ENCODE results near the gene MYBPC1. TPM values are rescaled to one million over a fixed set of nuclear protein-coding genes. Genes with fewer than 3 reads are reported as not detected.

The MYBPC1 gene
- total RNA-seq, 1 experiment from 2014 or later, result not detected

DNA sequence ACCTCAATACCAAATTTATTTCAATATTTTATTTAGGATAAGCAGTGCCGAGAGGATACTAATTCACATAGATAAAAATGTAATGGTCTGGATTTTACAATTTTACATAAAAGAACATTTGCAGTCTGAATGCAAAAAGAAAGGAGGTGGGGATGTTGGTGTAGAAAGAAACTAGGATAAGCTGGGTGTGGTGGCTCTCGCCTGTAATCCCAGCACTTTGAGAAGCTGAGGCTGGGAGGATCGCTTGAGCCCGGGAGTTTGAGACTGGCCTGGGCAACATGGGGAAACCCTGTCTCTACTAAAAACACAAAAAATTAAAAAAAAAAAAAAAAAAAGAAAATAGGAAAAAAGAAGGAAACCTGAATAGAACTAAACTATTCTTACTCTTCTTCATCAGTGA, 127.6 kb downstream of the MYBPC1 start:
- no peaks in the 10 kb centered on the region for H3K9me2 ChIP-seq (ENCODE audit: insufficient read depth)
- no peak overlapping the region for H3K4me2 ChIP-seq
- CTCF ChIA-PET, result no interaction called here
- no peaks in the 10 kb centered on the region for H3K79me2 ChIP-seq (ENCODE audit: low read depth)
- POLR2A ChIA-PET (ENCODE audit: unreplicated experiment), result no interaction called here
- BruUV-seq (replicated peaks), result no TSS peak
- H3K9me3 ChIP-seq (ENCODE audit: insufficient read depth, low read depth), result no peaks in the 10 kb centered on the region
- no peak for DNase-seq
- no peaks in the 10 kb centered on the region for H3K27me3 ChIP-seq (ENCODE audit: insufficient read depth, low read depth)
- no peaks in the 10 kb centered on the region for H3K36me3 ChIP-seq (ENCODE audit: low read depth)
- no peak overlapping the region for H3K27ac ChIP-seq
- H3F3A ChIP-seq (ENCODE audit: insufficient read depth, low read depth), result no peaks in the 10 kb centered on the region
- H3K4me1 ChIP-seq (replicated peaks; ENCODE audit: insufficient read depth), result no peaks in the 10 kb centered on the region
- TF ChIP-seq, protein P1, sequence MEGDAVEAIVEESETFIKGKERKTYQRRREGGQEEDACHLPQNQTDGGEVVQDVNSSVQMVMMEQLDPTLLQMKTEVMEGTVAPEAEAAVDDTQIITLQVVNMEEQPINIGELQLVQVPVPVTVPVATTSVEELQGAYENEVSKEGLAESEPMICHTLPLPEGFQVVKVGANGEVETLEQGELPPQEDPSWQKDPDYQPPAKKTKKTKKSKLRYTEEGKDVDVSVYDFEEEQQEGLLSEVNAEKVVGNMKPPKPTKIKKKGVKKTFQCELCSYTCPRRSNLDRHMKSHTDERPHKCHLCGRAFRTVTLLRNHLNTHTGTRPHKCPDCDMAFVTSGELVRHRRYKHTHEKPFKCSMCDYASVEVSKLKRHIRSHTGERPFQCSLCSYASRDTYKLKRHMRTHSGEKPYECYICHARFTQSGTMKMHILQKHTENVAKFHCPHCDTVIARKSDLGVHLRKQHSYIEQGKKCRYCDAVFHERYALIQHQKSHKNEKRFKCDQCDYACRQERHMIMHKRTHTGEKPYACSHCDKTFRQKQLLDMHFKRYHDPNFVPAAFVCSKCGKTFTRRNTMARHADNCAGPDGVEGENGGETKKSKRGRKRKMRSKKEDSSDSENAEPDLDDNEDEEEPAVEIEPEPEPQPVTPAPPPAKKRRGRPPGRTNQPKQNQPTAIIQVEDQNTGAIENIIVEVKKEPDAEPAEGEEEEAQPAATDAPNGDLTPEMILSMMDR (conservative IDR thresholded peaks at IDR 0.05), result no peak
- no peak for TF ChIP-seq EZH2 (IDR thresholded peaks at IDR 0.05; ENCODE audit: low read depth)
- H3K4me3 ChIP-seq, result no peak overlapping the region
- H2AFZ ChIP-seq, result no peak overlapping the region
- intact Hi-C loops (cut with micrococcal nuclease; ENCODE audit: unreplicated experiment), result no loop called here
- no peaks in the 10 kb centered on the region for H4K20me1 ChIP-seq (ENCODE audit: insufficient read depth)

DNA sequence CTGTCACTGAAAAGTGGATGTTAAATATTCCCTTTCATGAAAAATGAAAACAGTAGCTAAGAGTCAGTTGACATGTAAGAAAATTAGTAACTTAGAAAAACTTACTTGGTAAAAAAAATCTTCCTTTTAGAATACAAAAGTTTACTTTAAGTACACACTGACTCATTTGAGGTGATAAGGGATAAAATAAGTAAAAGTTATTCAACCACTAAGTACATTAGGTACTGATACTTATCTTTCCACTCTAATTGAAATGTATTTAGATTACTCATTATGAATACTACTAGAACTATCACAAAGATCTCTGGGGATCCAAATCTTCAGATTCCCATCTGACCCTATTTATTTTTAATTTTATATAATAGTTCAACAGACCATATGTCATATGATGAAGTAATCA, 132.3 kb downstream of the MYBPC1 start:
- Histone ChIP-seq H3K4me1 (replicated peaks; ENCODE audit: insufficient read depth) (no peaks in the 10 kb centered on the region), H3K27ac (no peak overlapping the region), H3K36me3 (ENCODE audit: low read depth) (no peaks in the 10 kb centered on the region), H4K20me1 (ENCODE audit: insufficient read depth) (no peaks in the 10 kb centered on the region), H3K4me2 (no peak overlapping the region), H2AFZ (no peak overlapping the region), H3K27me3 (ENCODE audit: insufficient read depth, low read depth) (no peaks in the 10 kb centered on the region), H3K9me3 (ENCODE audit: insufficient read depth, low read depth) (no peaks in the 10 kb centered on the region), H3K79me2 (ENCODE audit: low read depth) (no peaks in the 10 kb centered on the region), H3F3A (ENCODE audit: insufficient read depth, low read depth) (no peaks in the 10 kb centered on the region), H3K4me3 (no peak overlapping the region), H3K9me2 (ENCODE audit: insufficient read depth) (no peaks in the 10 kb centered on the region)
- CTCF ChIA-PET, result no interaction called here
- intact Hi-C loops (cut with micrococcal nuclease; ENCODE audit: unreplicated experiment), result no loop called here
- TF ChIP-seq, protein P1 (conservative IDR thresholded peaks at IDR 0.05), result no peak
- no peak for TF ChIP-seq EZH2 (IDR thresholded peaks at IDR 0.05; ENCODE audit: low read depth)
- POLR2A ChIA-PET (ENCODE audit: unreplicated experiment), result no interaction called here
- BruUV-seq (replicated peaks), result no TSS peak
- DNase-seq, result no peak

GRCh38 chr12:101729842-101730241, 135.1 kb downstream of the MYBPC1 start:
- ChIA-PET CTCF (no interaction called here), POLR2A (ENCODE audit: unreplicated experiment) (no interaction called here)
- H3K27me3 ChIP-seq (ENCODE audit: insufficient read depth, low read depth), result no peaks in the 10 kb centered on the region
- H3K4me1 ChIP-seq (replicated peaks; ENCODE audit: insufficient read depth), result no peaks in the 10 kb centered on the region
- no peak overlapping the region for H3K4me3 ChIP-seq
- no TSS peak for BruUV-seq (replicated peaks)
- no peaks in the 10 kb centered on the region for H3K36me3 ChIP-seq (ENCODE audit: low read depth)
- H3K9me2 ChIP-seq (ENCODE audit: insufficient read depth), result no peaks in the 10 kb centered on the region
- no peaks in the 10 kb centered on the region for H3K9me3 ChIP-seq (ENCODE audit: insufficient read depth, low read depth)
- H4K20me1 ChIP-seq (ENCODE audit: insufficient read depth), result no peaks in the 10 kb centered on the region
- H3K27ac ChIP-seq, result no peak overlapping the region
- TF ChIP-seq, protein P1 (conservative IDR thresholded peaks at IDR 0.05), result no peak
- TF ChIP-seq EZH2 (IDR thresholded peaks at IDR 0.05; ENCODE audit: low read depth), result no peak
- intact Hi-C loops (cut with micrococcal nuclease; ENCODE audit: unreplicated experiment), result no loop called here
- H3F3A ChIP-seq (ENCODE audit: insufficient read depth, low read depth), result no peaks in the 10 kb centered on the region
- DNase-seq, result no peak
- no peak overlapping the region for H2AFZ ChIP-seq
- H3K4me2 ChIP-seq, result no peak overlapping the region
- no peaks in the 10 kb centered on the region for H3K79me2 ChIP-seq (ENCODE audit: low read depth)
